ENCODE measurements around the gene WFIKKN2.
"Not testable (repeated sequence)": the region's sequence is repeated elsewhere in the genome, so short reads cannot be mapped to it uniquely, and the experiment has no call there.

Gene WFIKKN2

DNA sequence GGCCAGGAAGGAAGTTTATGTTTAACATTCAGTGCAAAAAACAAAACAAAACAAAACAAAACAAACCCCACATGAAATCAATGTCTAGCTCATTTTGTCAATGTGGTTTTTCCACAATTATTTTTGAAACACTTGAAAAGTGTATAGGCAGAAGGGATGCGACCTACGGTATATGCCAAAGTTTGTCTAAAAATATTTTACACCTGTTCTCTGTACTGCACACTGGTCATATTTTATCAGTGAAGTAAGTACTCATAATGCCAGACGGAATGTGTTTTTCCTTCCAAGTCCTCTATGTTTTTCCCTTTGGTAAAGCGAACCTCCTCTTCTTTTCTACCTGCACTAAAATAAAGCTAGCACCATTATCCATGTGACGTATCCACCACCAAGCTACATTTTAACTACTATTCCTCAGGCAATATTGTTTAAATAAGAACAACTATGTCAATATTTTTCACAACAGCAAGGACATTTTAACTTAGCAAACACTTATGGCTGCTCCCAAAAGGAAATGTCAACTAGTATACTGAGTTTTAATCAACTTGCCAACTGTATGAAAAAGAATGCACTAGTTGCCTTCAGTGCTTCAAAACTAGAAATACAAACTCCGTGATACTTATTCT, 20.4 kb downstream of the WFIKKN2 start:
- no peak for DNase-seq

DNA sequence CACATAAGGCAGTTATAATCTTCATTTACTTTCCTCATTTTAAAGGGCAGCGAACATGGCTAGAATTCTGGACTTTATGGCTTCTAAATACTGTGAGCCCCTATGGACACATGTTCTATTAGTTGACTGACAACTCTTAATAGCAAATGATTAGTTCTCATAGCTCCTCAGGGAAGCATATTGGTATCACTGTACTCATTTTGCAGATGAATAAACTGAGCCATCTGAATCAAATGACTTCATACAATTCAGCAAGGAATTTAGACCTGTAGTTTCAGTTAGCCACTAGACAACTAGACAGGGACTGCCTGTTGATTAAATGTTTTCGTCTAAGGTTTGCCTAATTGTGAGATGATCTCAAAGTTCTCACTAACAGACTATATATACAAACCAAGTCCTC, 21.0 kb downstream of the WFIKKN2 start:
- no peak for DNase-seq

DNA sequence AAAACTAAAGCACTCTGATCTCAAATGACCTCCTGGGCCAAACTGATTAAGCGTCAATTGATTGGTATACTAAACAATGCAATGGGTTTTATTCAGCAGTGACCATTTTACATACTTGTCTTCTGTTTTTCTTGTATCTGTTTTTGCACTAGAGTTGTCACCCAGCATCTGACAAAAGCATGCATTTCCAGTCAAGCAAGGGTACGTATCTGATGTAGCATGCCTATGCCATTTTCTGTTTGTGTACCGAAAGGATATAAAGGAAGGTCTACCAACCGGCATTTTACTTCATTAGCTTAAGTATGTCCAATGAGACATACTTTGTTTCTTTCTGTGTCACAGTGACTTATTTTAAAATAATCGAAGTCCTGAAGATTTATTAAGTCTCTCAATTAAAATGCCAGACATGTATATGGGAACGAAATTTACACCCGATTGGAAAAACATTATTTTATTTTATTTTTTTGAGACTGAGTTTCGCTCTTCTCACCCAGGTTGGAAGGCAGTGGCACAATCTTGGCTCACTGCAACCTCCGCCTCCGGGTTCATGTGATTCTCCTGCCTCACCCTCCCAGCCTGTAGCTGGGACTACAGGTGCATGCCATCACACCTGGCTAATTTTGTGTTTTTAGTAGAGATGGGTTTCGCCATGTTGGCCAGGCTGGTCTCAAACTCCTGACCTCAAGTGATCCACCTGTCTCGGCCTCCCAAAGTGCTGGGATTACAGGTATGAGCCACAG, 23.3 kb downstream of the WFIKKN2 start:
- no peak for DNase-seq

DNA sequence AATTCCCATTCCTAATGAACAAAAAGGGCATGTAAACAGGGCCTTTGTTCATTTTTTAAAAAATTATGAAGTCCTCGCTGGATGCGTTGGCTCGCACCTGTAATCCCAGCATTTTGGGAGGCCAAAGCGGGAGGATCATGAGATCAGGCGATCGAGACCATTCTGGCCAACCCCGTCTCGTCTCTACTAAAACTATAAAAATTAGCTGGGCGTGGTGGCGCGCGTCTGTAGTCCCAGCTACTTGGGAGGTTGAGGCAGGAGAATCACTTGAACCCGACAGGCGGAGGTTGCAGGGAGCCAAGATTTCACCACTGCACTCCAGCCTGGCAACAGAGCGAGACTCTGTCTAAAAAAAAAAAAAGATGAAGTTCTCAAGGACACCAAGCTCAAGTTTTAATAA, 24.3 kb downstream of the WFIKKN2 start:
- not testable (repeated sequence) for DNase-seq

DNA sequence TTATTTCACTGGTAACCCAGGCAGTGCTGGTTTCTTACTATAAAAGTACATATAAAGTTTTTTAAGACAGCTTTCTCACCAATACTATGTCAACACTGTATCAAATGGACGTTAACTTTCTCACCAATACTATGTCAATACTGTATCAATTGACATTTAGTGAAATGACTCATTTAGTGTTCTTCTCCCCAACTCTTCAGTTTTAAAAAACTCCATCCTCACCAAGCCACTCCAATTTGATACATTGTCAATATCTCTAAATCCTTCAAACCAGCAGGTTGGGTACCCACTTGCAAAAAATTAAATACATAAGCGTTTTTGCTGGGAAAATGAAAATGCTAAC, 25.9 kb downstream of the WFIKKN2 start:
- DNase-seq = no peak

DNA sequence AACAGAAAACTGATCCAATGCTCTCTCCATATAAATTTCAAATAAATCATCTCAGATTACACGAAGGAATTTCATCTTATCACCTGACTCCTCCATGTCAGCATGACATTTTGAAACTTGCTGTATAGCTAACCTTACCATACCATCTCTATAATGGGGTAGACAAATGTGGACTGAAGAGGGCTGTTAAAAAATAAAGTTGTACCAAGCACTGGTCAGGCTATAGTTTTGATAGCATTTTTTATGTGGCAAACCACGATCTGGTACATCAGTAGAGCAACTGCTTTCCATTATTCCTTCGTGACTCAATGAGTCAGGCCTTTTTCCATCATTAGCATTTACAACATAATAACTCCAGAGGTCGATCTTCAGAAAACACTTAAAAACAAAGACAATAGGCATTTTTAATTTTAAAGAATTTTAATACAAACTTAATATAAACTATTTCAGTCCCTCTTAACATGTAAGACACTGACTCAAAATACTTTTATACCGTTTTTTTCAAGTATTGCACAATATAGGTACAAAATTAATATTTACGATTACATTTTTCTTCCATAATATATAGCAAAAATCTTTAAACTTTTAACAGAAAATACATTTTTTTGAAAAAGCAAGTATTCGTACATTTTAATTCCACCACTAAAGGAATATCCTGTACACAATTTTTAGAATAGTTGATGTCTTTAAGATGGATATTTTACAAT, 26.6 kb downstream of the WFIKKN2 start:
- DNase-seq = no peak

DNA sequence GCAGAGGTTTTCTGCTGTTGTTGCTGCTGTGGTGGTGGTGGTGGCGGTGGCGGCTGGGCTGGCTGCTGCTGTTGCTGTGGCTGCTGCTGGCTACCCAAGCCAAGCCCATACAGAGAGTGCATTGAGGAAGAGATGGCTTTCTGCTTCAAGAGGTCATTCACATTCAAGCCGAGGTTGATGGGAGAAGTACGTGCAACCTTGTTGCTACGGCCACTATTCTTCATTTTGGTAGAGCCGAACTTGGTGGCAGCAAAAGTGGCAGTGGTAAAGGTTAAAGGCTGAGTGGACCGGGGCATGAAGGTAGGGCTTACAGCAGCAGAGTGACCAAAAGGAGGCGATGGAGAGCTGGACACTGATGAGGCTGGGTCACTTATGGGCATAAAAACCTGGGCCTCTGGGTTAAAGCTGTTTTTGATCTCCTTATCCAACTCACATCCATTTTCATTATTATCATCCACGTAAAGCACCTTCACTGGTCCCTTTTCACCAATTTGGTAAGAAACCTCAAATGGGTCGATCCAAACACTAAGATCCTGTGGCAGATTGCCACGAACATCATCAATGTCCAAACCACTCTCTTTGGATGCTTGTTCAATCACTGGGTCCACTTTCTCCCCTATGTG, 27.9 kb downstream of the WFIKKN2 start:
- peak; percentile 42 for DNase-seq

DNA sequence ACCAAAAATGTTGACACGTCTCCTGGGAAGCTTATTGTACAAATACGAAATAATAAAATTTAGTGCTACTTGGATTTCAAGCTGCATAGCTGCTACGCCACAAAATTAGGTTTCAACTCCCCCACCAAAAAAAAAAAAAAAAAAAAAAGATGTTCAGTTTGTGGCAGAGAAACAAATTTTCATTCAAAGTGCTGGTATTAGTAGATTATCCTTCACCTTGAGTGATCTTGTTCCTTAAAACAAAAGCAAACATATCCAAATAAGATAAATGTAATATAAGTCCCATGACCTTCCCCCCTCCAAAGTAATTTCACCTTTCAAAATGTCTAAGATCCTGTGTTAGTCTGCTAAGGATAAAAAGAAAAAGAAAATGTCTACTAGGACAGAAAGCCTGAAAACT, 28.5 kb downstream of the WFIKKN2 start:
- DNase-seq = no peak

DNA sequence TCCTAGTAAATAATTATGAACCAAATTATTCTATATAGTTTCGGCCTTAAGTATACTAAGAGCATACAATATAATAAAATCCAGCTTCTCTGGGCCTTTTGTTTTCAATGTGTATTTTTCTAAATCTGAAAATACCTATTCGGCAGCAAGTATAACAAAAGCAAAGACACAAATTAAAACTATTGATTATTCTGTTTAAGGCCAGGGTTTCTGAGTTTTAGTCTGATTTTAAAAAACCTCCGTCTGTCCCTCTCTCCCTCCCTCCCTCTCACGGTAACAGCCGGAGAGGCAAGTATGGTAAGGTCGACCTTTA, 29.3 kb downstream of the WFIKKN2 start:
- DNase-seq = peak; percentile 12

DNA sequence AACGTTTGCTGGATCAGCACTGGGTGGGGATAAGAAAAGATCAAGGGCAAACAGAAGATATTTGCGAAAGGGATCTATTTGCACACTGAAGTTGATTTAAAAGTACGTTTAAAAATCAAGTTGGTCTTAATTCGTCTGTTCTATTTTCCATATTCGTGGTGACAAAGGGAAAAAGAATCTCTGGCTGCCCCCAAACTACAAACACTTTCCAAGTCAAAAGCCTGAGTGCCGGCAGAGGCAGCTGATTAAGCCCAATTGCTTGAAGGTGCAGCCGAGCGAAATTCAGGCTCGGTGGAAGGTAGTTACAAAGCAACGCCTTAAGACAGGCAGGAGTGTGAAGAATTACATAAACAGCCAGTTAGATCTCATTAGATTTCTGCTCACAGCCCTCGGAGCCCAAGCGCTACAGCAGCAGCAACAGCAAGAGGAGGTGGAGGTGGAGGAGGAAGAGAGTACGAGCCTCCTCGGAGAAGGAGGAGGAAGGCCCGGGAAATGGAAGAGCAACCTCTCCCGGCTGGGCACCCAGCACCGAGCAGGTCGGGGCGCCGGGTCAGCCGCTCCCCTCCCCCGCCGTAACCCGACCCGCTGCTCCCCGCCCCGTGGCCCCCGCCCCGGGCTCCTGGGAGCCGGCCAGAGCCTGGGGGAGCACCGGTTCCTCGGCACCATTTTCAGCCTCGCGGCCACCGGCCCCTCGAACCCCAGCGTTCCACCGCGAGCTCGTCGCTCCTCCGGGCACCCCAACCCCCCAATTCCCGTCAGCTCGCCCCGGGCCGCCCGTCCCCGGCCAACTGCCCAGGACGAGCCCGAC, 29.9 kb downstream of the WFIKKN2 start:
- DNase-seq = peak; percentile 42

DNA sequence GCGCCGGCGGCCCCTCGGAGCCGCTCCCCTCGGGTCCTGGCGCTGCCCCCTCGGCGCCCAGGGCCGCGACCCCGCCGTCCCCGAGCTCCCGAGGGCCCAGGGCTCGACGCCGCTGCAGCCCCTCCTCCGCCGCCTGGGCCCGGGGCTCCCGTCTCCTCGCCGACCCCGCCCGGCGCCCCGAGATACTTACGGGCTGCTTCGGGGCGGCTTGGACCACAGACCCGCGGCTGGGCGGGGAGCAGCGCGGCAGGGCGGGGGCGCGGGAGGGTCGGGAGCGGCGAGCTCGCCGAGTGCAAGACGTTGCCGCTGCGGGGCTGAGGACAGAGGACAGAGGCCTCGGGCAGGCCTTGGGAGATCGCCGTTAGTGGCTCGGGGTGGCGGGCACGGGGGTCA, 30.5 kb downstream of the WFIKKN2 start:
- DNase-seq = no peak

DNA sequence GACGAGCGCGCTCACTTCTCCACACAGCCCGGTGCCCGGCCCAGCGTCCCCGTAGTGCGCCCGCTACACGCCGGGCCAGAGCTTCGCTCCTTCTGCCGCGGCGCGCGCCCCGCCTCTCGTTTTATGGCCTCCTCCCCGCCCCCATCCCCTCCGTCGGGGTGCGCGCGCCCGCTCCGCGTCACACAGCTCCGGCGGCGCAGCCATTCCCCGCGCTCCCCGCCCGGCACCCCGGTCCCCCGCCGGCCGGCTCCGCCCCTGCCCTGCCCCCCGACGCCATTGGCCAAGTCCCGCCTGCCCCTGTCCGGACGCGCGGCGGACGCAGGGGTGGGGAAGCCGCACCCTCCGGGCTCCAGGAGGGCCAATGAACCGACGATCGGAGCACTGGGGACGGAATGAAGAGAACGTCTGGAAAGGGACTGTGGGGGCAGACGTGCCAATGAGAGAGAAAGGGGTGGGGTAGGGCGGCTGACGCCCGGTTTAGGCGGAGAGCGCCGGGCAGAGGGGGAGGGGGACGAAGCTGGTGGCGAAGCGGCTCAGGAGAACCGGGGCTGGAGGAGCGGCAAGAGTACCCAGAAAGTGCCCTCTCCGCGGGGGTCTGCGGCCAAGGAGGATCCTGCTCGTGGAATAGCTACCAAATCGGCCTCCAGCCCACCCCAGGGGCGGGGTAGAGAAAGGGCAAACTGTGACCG, 31.0 kb downstream of the WFIKKN2 start, which contains the start of gene TOB1:
TSS of gene TOB1 (minus strand) at position 94 of the 689 bp plus-strand sequence. CDS start 2,337 bp downstream, outside the sequence.
- peak; percentile 95 for DNase-seq

DNA sequence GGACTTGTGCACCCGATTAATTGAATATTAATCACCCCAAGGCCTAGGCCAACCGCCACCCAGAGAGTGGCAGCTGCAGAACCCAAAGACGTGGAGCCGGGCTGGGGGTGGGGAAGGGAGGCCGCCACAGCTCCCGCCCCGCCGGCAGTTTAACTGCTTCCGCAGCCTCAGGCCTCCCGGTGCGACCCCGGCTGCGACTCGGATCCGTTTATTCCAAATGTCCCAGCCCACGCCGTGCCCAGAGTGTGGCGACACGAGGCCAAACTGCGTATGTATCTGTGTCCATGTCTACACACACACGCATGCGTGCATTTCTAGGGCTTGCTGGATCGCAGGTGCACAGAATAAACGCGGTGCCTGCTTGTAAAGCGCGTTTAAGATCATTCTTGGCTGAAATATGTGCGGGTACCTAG, 31.6 kb downstream of the WFIKKN2 start:
- peak; percentile 68 for DNase-seq

DNA sequence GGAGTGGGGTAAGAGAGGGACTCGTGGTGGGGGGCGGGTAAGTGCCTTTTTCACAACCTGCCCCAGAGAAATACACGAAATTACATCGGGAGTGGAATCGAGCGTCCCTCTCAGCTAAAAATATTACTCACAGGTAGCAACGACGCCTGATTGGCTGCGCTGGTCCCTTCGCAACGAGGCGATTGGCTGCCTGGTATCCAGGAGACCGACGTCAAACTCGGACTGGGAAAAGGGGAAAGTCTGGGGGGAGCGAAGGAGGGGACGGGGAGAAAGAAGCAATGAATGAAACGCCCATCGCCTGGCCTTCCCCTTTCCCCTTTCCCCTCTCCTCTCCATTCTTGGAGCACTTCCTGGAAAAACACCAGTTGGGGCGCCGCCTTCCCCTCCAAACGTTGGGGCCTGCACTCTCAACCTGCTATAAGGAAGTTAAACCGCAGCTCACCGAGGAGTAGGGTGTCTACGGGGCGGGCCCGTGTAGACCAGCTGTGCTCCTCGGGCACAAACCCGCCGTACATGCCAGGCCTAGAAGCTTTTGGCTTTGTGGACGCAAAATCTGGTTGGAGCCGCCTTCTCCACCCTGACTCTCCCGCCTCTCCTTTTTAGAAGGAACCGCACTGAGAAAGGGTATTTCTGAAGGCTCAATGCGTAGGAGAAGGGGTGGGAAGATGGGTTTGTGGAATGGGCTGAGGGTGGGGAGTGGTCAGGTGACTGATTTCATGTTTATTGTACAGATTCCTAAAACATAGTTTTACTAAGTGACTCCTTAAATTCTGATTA, 32.2 kb downstream of the WFIKKN2 start:
- peak; percentile 85 for DNase-seq

DNA sequence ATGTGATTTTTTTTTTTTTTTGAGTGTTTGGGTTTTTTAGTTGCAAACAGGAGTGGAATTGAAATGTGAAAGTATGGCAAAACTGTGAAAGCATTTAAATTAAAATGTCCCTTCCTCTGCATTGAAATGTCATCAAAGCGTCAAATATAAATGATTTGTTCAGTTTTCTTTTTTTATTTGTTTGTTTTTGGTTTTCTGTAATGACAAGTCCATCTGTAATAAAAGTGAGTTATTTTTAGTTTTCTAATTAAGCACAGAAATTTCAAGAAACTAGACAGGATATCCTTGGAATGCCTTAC, 32.7 kb downstream of the WFIKKN2 start:
- no peak for DNase-seq

DNA sequence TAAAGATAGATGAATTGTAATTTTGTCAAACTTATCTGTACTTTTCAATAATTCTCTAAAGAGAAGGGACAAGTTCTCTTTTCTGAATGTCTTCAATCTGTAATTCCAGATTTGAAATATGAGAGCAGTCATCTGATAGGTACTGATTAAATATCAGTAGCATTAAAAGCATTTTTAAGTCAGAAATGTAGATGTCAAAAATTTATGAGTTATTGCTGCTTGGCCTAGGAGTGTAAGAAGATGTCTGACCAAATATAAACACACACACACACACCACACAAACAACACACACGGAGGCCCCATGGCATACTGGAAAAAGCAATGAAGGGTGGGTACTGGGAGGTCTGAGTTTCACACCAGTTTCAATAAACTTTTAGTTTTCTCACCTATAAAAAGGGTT, 33.2 kb downstream of the WFIKKN2 start:
- DNase-seq = no peak

DNA sequence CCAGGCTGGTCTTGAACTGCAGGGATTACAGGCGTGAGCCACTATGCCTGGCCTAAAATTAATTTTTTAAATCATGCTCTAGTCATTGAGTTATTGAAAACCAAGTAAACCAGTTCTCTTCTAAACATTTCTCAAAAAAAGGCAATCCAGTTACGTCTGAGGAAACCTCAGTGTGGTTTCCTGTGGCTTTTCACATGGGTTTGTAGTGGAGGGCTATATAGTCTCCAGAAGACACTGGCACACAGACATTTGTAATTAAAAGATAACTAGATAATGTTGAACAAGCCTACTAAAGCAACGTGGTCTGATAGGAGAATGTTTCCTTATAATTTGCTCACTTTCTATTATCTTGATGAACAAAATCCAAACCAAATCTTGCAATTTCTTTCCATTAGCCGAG, 36.0 kb downstream of the WFIKKN2 start:
- no peak for DNase-seq

DNA sequence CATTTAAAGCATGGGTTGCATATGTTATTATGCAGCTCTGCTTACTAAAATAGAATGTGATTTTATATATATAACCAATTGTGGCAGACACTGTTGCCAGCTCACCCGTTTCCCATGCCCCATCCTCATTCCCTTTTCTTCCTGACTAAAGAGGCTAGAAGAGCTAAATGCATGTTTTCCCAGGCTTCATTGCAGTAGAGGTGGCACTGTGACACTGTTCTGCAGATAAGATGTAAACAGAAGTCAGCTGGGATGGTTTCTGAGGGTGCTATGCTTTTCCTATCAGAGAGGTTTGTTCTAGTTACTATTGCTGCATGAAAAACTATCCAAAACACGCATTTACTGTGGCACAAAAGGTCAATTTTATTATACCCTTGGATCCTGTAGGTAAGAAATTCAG, 36.5 kb downstream of the WFIKKN2 start:
- DNase-seq = no peak

DNA sequence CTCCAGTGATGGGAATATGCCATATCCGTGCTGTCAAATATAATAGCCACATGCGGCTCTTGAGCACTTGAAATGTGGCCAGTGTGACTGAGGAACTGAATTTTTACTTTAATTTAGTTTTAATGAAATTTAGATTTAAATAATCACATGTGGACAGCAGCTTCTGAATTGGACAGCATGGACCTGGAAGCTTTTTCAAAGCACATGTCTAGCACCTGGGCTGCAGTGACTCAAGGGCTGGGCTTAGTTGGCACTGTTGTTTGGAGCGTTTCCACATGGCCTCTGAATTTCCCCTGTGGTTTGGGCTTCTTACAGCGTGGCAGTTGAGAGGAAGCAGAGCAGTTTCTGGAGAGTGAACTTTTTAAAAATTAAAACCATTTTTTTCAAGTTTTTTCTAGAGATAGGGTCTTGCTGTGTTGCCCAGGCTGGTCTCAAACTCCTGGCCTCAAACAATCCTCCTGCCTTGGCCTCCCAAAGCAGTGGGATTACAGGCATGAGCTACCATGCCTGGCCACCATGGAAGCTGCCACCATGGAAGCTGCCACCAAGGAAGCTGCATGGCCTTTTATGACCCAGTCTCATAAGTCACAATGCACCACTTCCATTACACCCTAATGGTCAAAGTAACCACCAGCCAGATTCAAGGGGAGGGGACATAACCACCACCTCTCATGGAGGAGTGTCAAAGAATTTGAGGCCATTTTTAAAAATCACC, 37.5 kb downstream of the WFIKKN2 start:
- peak; percentile 58 for DNase-seq

DNA sequence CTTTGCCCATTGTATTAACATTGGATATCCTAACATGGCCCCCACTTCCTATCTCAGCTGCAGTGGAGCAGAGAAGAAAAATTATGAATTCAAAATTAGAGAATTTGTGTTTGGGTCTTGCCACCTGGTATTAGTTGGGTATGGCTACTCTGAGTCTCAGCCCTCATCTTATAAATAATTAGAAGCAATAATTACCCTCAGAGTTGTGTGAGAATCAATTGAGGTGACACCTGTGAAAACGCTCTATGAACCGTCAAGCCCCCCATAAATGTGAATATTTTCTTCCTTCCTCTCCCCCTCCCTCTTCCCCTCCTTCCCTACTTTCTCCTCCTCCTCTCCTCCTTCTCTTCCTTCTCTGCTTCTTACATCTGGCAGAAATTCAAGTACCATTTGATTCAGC, 39.7 kb downstream of the WFIKKN2 start:
- no peak for DNase-seq

DNA sequence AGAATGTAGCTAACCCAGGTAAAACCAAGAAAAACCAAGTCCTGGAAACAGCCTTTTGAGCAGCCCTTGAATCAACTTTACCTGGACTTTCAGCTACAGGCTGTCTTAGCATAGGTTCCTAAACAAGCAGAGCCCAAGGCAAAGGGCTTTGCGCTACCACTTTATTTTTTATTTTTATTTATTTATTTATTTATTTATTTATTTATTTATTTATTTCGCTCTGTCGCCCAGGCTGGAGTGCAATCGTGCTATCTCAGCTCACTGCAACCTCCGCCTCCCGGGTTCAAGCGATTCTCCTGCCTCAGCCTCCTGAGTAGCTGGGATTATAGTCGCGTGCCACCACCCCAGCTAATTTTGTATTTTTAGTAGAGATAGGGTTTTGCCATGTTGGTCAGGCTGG, 41.7 kb downstream of the WFIKKN2 start:
- not testable (repeated sequence) for DNase-seq
